Activated T-helper 2 cell treated with anti-CD3 and anti-CD28 coated beads, Interferon-gamma antibody, Interleukin-2, Interleukin-4, amounts not matched to agents 10 μg/mL and 5 μg/mL and 100 μg/mL, durations not matched to agents 14 hours and 24 hours and 36 hours (primary cell): ENCODE measurements around the gene TECTA. TPM values are rescaled to one million over a fixed set of nuclear protein-coding genes. Genes with fewer than 3 reads are reported as not detected.

Experiments
- DNase-seq: peaks from one replicate; pipeline ENCODE4 v3.0.0; 2021; ENCODE audit warnings: low spot score
- H3K27ac Mint-ChIP-seq: one replicate; pipeline ENCODE4 v1.8.0; 2021; ENCODE audit warnings: mixed read lengths
- H3K27me3 Mint-ChIP-seq: one replicate; pipeline ENCODE4 v1.8.0; 2021; ENCODE audit warnings: low read depth, mixed read lengths
- H3K36me3 Mint-ChIP-seq: one replicate; pipeline ENCODE4 v1.8.0; 2021; ENCODE audit warnings: low read depth, mixed read lengths
- H3K4me1 Mint-ChIP-seq: one replicate; pipeline ENCODE4 v1.8.0; 2021; ENCODE audit warnings: low read depth, mixed read lengths
- H3K4me3 Mint-ChIP-seq: one replicate; pipeline ENCODE4 v1.8.0; 2021; ENCODE audit warnings: low read depth, mild to moderate bottlenecking, moderate library complexity, mixed read lengths
- H3K9me3 Mint-ChIP-seq: one replicate; pipeline ENCODE4 v1.8.0; 2021; ENCODE audit warnings: mixed read lengths
- intact Hi-C: fragments of 100-400 bp; cut with micrococcal nuclease; formaldehyde crosslinking; loops from one replicate; pipeline ENCODE4 v1.15.1; 2023
- total RNA-seq: library from RNA; stranded (reverse); gene quantifications from 2 replicates; pipeline ENCODE4 v1.2.3, GENCODE V29; 2022

Gene TECTA
- total RNA-seq, 1 donor from 2014 or later, result 0.46 TPM

- DNase-seq, result no peak
- Mint-ChIP-seq H3K27ac (no peak overlapping the region), H3K36me3 (no peaks in the 10 kb centered on the region), H3K27me3 (peaks cover 30% of the 10 kb centered on the region), H3K9me3 (no peaks in the 10 kb centered on the region), H3K4me3 (no peak overlapping the region), H3K4me1 (no peaks in the 10 kb centered on the region)
- intact Hi-C loops, result no loop called here
Measured at GRCh38 chr11:121213362-121213893, 112.4 kb downstream of the TECTA start.

GRCh38 chr11:121214861-121215260 is 113.8 kb downstream of the TECTA start:
- no peaks in the 10 kb centered on the region for H3K4me1 Mint-ChIP-seq
- H3K36me3 Mint-ChIP-seq, result no peaks in the 10 kb centered on the region
- H3K27ac Mint-ChIP-seq, result no peak overlapping the region
- H3K4me3 Mint-ChIP-seq, result no peak overlapping the region
- no peaks in the 10 kb centered on the region for H3K9me3 Mint-ChIP-seq
- no peak for DNase-seq
- H3K27me3 Mint-ChIP-seq, result peaks cover 33% of the 10 kb centered on the region
- intact Hi-C loops, result no loop called here

GRCh38 chr11:121221496-121222200 is 120.6 kb downstream of the TECTA start:
- H3K27me3 Mint-ChIP-seq, result peaks cover 12% of the 10 kb centered on the region
- H3K4me1 Mint-ChIP-seq, result no peaks in the 10 kb centered on the region
- DNase-seq, result no peak
- intact Hi-C loops, result no loop called here
- H3K4me3 Mint-ChIP-seq, result no peak overlapping the region
- no peak overlapping the region for H3K27ac Mint-ChIP-seq
- no peaks in the 10 kb centered on the region for H3K9me3 Mint-ChIP-seq
- no peaks in the 10 kb centered on the region for H3K36me3 Mint-ChIP-seq

GRCh38 chr11:121223161-121223560 is 122.1 kb downstream of the TECTA start:
- Mint-ChIP-seq H3K36me3 (no peaks in the 10 kb centered on the region), H3K9me3 (no peaks in the 10 kb centered on the region), H3K4me1 (no peaks in the 10 kb centered on the region), H3K27me3 (peaks cover 9% of the 10 kb centered on the region), H3K27ac (no peak overlapping the region), H3K4me3 (no peak overlapping the region)
- intact Hi-C loops, result no loop called here
- DNase-seq, result no peak

- Mint-ChIP-seq H3K36me3 (no peaks in the 10 kb centered on the region), H3K9me3 (no peaks in the 10 kb centered on the region), H3K27me3 (peaks cover 10% of the 10 kb centered on the region), H3K4me1 (no peaks in the 10 kb centered on the region), H3K4me3 (no peak overlapping the region), H3K27ac (no peak overlapping the region)
- DNase-seq, result no peak
- intact Hi-C loops, result no loop called here
Measured at GRCh38 chr11:121225382-121225781, 124.3 kb downstream of the TECTA start.

GRCh38 chr11:121226415-121227263 is 125.6 kb downstream of the TECTA start:
- H3K9me3 Mint-ChIP-seq, result no peaks in the 10 kb centered on the region
- intact Hi-C loops, result no loop called here
- H3K4me1 Mint-ChIP-seq, result no peaks in the 10 kb centered on the region
- no peak overlapping the region for H3K27ac Mint-ChIP-seq
- H3K4me3 Mint-ChIP-seq, result no peak overlapping the region
- DNase-seq, result no peak
- peaks cover 21% of the 10 kb centered on the region for H3K27me3 Mint-ChIP-seq
- no peaks in the 10 kb centered on the region for H3K36me3 Mint-ChIP-seq

- Mint-ChIP-seq H3K36me3 (no peaks in the 10 kb centered on the region), H3K4me3 (no peak overlapping the region), H3K27me3 (peaks cover 22% of the 10 kb centered on the region), H3K27ac (no peak overlapping the region), H3K9me3 (no peaks in the 10 kb centered on the region), H3K4me1 (no peaks in the 10 kb centered on the region)
- DNase-seq, result no peak
- intact Hi-C loops, result no loop called here
Measured at GRCh38 chr11:121228851-121229250, 127.8 kb downstream of the TECTA start.

- Mint-ChIP-seq H3K36me3 (no peaks in the 10 kb centered on the region), H3K27ac (no peak overlapping the region), H3K4me3 (no peak overlapping the region), H3K9me3 (no peaks in the 10 kb centered on the region), H3K27me3 (peaks cover 27% of the 10 kb centered on the region), H3K4me1 (no peaks in the 10 kb centered on the region)
- no peak for DNase-seq
- intact Hi-C loops, result no loop called here
Measured at GRCh38 chr11:121229495-121230215, 128.6 kb downstream of the TECTA start.

- no peak for DNase-seq
- H3K4me3 Mint-ChIP-seq, result no peak overlapping the region
- peaks cover 12% of the 10 kb centered on the region for H3K4me1 Mint-ChIP-seq
- no peak overlapping the region for H3K27ac Mint-ChIP-seq
- no peaks in the 10 kb centered on the region for H3K36me3 Mint-ChIP-seq
- H3K9me3 Mint-ChIP-seq, result no peaks in the 10 kb centered on the region
- H3K27me3 Mint-ChIP-seq, result peaks cover 37% of the 10 kb centered on the region
- intact Hi-C loops, result no loop called here
Measured at GRCh38 chr11:121231576-121232278, 130.7 kb downstream of the TECTA start.

- Mint-ChIP-seq H3K27ac (no peak overlapping the region), H3K4me1 (peaks cover 29% of the 10 kb centered on the region), H3K9me3 (no peaks in the 10 kb centered on the region), H3K27me3 (peaks cover 32% of the 10 kb centered on the region), H3K4me3 (no peak overlapping the region), H3K36me3 (no peaks in the 10 kb centered on the region)
- DNase-seq, result no peak
- intact Hi-C loops, result loop anchor here (5.0 kb wide), 1 partner anchor 57 kb away; the partner anchor contains the start of gene SC5D
Measured at GRCh38 chr11:121235057-121235456, 134.0 kb downstream of the TECTA start.

GRCh38 chr11:121236115-121237001 is 135.3 kb downstream of the TECTA start:
- Mint-ChIP-seq H3K9me3 (no peaks in the 10 kb centered on the region), H3K36me3 (no peaks in the 10 kb centered on the region), H3K4me1 (peaks cover 29% of the 10 kb centered on the region), H3K4me3 (no peak overlapping the region), H3K27me3 (peaks cover 23% of the 10 kb centered on the region), H3K27ac (peak overlapping the region; percentile 15)
- no peak for DNase-seq
- intact Hi-C loops, result loop anchor here (5.0 kb wide), 1 partner anchor 56 kb away; the partner anchor contains the start of gene SC5D
